Peyer's patch (tissue), 4 donors: ENCODE results near the gene CLASP1. TPM values are rescaled to one million over a fixed set of nuclear protein-coding genes. Genes with fewer than 3 reads are reported as not detected.

Experiments
- DNase-seq, 3 donors: peaks; one replicate each; pipeline ENCODE4 v3.0.0-alpha.2; 2017 to 2019
- H3K27ac ChIP-seq, 4 donors: fragments of 200-600 bp; sonication (generic); one replicate each; pipeline ENCODE4 v1.5.1; 2016 to 2019
- H3K27me3 ChIP-seq, 2 donors: fragments of 200-600 bp; sonication (generic); one replicate each; pipeline ENCODE4 v1.5.1; 2019
- H3K36me3 ChIP-seq, 3 donors: fragments of 200-600 bp; sonication (generic); one replicate each; pipeline ENCODE4 v1.5.1; 2016 to 2019
- H3K4me1 ChIP-seq, 4 donors: fragments of 200-600 bp; sonication (generic); one replicate each; pipeline ENCODE4 v1.5.1; 2016 to 2019
- H3K4me3 ChIP-seq, 4 donors: fragments of 200-600 bp; sonication (generic); 1 replicate in 3 of 4; 2 replicates in 1 of 4; pipeline ENCODE4 v1.5.1; 2016 to 2019; ENCODE audit warnings: mild to moderate bottlenecking in 1 of 4
- H3K9me3 ChIP-seq, 4 donors: fragments of 200-600 bp; sonication (generic); one replicate each; pipeline ENCODE4 v1.5.1; 2016 to 2019; ENCODE audit warnings: mild to moderate bottlenecking in 1 of 4
- CTCF ChIP-seq, 6 experiments: fragments of 450-650 bp in 4 of 6; fragments of 200-600 bp in 2 of 6; sonication (generic) in 1 of 6; IDR thresholded peaks; one replicate each; pipeline ENCODE4 v1.5.1; 2017 to 2019; ENCODE audit warnings: antibody characterized with exemption in 6 of 6, mild to moderate bottlenecking in 3 of 6, moderate library complexity in 1 of 6
- POLR2A ChIP-seq, 2 donors: fragments of 450-650 bp; IDR thresholded peaks; one replicate each; pipeline ENCODE4 v1.5.1; 2017; ENCODE audit warnings: antibody characterized with exemption in 2 of 2, mild to moderate bottlenecking in 2 of 2, moderate library complexity in 2 of 2
- total RNA-seq, 4 donors: library from RNA; depleted of rRNA; stranded (reverse); fragments of >200 nt; gene quantifications; one replicate each; pipeline ENCODE4 v1.1.0, GENCODE V29; 2016

CLASP1 gene
- total RNA-seq, 4 donors from 2014 or later, result 30.5 to 130 (median 73.7) TPM

GRCh38 chr2:121529439-121530211 is 119.6 kb downstream of the CLASP1 start:
- H3K4me3 ChIP-seq, result peak overlapping the region; percentile 55 to 82 (median 68)
- H3K4me1 ChIP-seq, result peaks cover 0 to 24% (median 1%) of the 10 kb centered on the region in 4 donors
- no peaks in the 10 kb centered on the region for H3K9me3 ChIP-seq
- peaks cover 0 to 5% (median 0%) of the 10 kb centered on the region in 3 donors for H3K36me3 ChIP-seq
- H3K27me3 ChIP-seq, result no peaks in the 10 kb centered on the region
- DNase-seq, result peak in 2 of 3 donors; percentile 49 to 62
- TF ChIP-seq CTCF (IDR thresholded peaks at IDR 0.05) (no peak), POLR2A (IDR thresholded peaks at IDR 0.05) (no peak)
- H3K27ac ChIP-seq, result peak overlapping the region; percentile 89 to 97 (median 95)

GRCh38 chr2:121527009-121527682 is 122.1 kb downstream of the CLASP1 start:
- Histone ChIP-seq H3K36me3 (peaks cover 0 to 15% (median 0%) of the 10 kb centered on the region in 3 donors), H3K4me3 (no peak overlapping the region), H3K27me3 (no peaks in the 10 kb centered on the region), H3K27ac (no peak overlapping the region), H3K4me1 (peaks cover 0 to 16% (median 1%) of the 10 kb centered on the region in 4 donors), H3K9me3 (no peaks in the 10 kb centered on the region)
- TF ChIP-seq CTCF (IDR thresholded peaks at IDR 0.05), result no peak
- DNase-seq, result no peak

- Histone ChIP-seq H3K27ac (no peak overlapping the region), H3K36me3 (peaks cover 0 to 26% (median 0%) of the 10 kb centered on the region in 3 donors), H3K27me3 (no peaks in the 10 kb centered on the region), H3K9me3 (no peaks in the 10 kb centered on the region), H3K4me1 (peaks cover 0 to 7% (median 1%) of the 10 kb centered on the region in 4 donors), H3K4me3 (no peak overlapping the region)
- no peak for TF ChIP-seq POLR2A (IDR thresholded peaks at IDR 0.05)
- TF ChIP-seq CTCF (IDR thresholded peaks at IDR 0.05), result no peak
- no peak for DNase-seq
Observed at GRCh38 chr2:121524685-121525425, 124.4 kb downstream of the CLASP1 start.

- TF ChIP-seq CTCF (IDR thresholded peaks at IDR 0.05) (no peak), POLR2A (IDR thresholded peaks at IDR 0.05) (no peak)
- no peaks in the 10 kb centered on the region for H3K27me3 ChIP-seq
- H3K27ac ChIP-seq, result no peak overlapping the region
- H3K9me3 ChIP-seq, result no peaks in the 10 kb centered on the region
- no peaks in the 10 kb centered on the region for H3K4me1 ChIP-seq
- peaks cover 0 to 26% (median 0%) of the 10 kb centered on the region in 3 donors for H3K36me3 ChIP-seq
- DNase-seq, result no peak
- H3K4me3 ChIP-seq, result no peak overlapping the region
Observed at GRCh38 chr2:121521359-121521758, 127.9 kb downstream of the CLASP1 start.

- no peak for TF ChIP-seq POLR2A (IDR thresholded peaks at IDR 0.05)
- no peak for TF ChIP-seq CTCF (IDR thresholded peaks at IDR 0.05)
- Histone ChIP-seq H3K4me3 (no peak overlapping the region), H3K27ac (no peak overlapping the region), H3K9me3 (no peaks in the 10 kb centered on the region), H3K36me3 (peaks cover 0 to 23% (median 0%) of the 10 kb centered on the region in 3 donors), H3K4me1 (no peaks in the 10 kb centered on the region), H3K27me3 (no peaks in the 10 kb centered on the region)
- DNase-seq, result no peak
Observed at GRCh38 chr2:121520641-121520994, 128.6 kb downstream of the CLASP1 start.
